Measurements from ENCODE around the gene ATP6AP1.

Gene ATP6AP1

DNA sequence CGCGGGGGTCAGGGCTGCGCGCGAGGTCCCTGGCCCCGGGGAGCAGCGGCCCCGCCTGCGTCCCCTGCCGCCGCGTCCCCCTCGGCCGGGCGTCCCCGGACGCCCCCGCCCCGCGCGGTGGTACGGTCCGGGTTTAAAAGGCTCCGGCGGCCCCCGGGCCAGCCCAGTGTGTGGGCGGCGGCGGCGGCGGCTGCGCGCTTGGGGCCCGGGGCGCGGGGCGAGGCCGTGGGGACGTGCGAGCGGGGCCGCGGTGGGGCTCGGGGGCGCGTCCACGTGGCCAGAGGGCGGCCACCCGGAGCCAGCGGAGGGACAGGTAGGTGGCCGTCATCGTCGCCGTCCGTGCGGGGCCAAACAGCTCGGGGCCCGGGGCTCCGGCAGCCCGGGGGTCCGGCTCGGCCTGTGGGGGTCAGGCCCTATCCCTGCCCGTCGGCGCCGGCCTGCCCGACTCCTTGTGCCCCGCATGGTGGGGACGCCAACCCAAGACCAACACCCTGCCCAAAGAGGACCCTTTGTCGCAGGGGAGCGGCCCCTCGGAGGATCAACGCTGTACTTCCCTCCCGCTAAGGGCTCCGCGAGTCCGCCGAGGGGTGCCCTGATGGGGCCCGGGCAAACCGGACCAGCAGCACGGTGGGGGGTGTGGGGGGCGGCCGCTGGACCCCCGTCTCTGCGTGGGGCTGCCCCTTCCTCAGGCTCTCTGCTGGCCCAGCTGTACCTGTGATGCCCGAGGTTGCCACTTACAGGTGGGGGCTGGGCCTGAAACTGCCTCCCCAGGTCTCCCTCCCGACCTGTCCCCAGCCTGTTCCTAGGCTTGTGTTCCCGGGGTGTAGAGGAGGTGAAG is 29.9 kb downstream of the ATP6AP1 start, which contains the start of gene PLXNA3:
Gene PLXNA3, plus strand, starts transcription at position 166 of the 838 bp plus-strand sequence. CDS start 1,903 bp downstream, outside the sequence.
- peaks cover 10% of the 10 kb centered on the region for H3K4me1 ChIP-seq
- no peaks in the 10 kb centered on the region for H3K27me3 ChIP-seq (ENCODE audit: low read depth)
- peaks cover 30% of the 10 kb centered on the region for H3K36me3 ChIP-seq (replicated peaks)
- DNase-seq (ENCODE audit: low spot score in 2 of 2): peak; percentile 30 to 82
- H3K9me3 ChIP-seq: no peaks in the 10 kb centered on the region
- in situ Hi-C loops (cut with MboI; ENCODE audit: low sequenced_read_pairs): no loop called here
- peak within 1 kb of the TSS; percentile 83 for H3K4me3 ChIP-seq

DNA sequence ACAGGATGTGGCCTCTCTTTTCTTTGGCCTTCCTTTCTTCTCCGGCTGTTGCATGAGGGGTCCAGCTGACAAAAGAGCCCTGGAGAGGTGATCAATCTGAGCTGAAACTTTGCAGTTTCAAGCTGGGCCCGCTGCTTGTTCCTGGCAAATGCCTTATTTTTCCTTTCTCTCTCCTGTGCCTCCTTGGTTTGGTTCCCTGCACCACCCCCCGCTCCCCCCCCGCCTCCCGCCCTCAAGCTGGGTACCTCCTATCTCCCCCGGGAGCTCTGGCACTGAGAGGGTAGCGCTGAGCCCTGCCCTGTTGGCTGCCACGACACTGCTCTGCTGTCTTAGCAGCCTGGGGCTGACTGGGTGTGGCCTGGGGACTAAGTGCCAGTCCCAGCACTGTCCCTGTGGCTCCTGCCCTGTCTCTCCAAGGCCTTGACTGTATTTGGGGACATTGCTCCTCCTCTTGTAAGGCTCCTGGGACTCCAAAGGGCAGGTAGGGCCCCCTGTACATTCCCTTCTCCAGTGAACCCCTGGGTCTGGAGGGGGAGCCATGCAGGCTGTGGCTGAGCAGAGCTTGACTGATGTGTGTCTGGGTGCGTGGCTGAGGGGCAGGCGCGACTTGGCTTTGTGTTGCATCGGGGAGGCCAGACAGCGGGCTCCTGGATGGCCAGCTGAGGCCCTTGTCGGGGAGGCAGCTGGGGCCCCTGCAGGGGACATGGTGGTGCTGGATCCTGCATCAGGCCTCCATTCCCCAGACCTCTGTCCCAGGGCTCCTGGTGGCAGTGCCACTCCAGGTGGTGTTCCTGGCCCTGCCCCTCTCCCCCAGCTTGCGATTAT is 30.7 kb downstream of the ATP6AP1 start:
- in situ Hi-C loops (cut with MboI; ENCODE audit: low sequenced_read_pairs): no loop called here
- H3K36me3 ChIP-seq (replicated peaks): peaks cover 35% of the 10 kb centered on the region
- H3K27me3 ChIP-seq (ENCODE audit: low read depth): no peaks in the 10 kb centered on the region
- H3K4me3 ChIP-seq: peak overlapping the region; percentile 83
- peak; percentile 35 to 72 for DNase-seq (ENCODE audit: low spot score in 2 of 2)
- H3K9me3 ChIP-seq: no peaks in the 10 kb centered on the region
- peaks cover 10% of the 10 kb centered on the region for H3K4me1 ChIP-seq

DNA sequence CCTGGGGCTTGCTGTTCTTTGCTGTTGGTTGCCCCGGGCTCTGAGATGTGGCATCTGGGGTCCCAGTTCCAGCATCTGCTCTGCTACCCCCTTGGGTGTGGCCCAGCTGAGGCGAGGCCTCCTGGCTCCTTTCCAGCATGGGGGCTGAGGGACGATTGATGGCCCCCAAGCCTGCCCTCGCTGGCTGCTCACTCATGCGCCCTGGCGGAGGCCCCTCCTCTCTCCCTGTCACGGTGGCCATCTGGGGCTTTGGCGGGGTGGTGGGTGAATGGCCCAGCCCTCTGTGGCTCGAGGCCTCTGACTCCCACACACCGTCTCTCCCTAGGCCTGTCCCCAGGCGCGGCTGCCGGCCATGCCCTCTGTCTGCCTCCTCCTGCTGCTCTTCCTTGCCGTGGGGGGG is 31.4 kb downstream of the ATP6AP1 start:
- Histone ChIP-seq H3K9me3 (no peaks in the 10 kb centered on the region), H3K4me3 (peak overlapping the region; percentile 83), H3K4me1 (peaks cover 10% of the 10 kb centered on the region), H3K36me3 (replicated peaks) (peaks cover 42% of the 10 kb centered on the region), H3K27me3 (ENCODE audit: low read depth) (no peaks in the 10 kb centered on the region)
- in situ Hi-C loops (cut with MboI; ENCODE audit: low sequenced_read_pairs): no loop called here
- peak in 1 of 2 experiments; percentile 63 for DNase-seq (ENCODE audit: low spot score in 2 of 2)

DNA sequence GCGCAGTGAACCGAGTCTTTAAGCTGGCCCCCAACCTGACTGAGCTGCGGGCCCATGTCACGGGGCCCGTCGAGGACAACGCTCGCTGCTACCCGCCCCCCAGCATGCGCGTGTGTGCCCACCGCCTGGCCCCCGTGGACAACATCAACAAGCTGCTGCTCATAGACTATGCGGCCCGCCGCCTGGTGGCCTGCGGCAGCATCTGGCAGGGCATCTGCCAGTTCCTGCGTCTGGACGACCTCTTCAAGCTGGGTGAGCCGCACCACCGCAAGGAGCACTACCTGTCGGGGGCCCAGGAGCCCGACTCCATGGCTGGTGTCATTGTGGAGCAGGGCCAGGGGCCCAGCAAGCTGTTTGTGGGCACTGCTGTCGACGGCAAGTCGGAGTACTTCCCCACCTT is 31.8 kb downstream of the ATP6AP1 start:
- Histone ChIP-seq H3K9me3 (no peaks in the 10 kb centered on the region), H3K27me3 (ENCODE audit: low read depth) (no peaks in the 10 kb centered on the region), H3K4me3 (no peak overlapping the region), H3K4me1 (peaks cover 10% of the 10 kb centered on the region), H3K36me3 (replicated peaks) (peaks cover 47% of the 10 kb centered on the region)
- no peak for DNase-seq (ENCODE audit: low spot score in 2 of 2)
- in situ Hi-C loops (cut with MboI; ENCODE audit: low sequenced_read_pairs): no loop called here

DNA sequence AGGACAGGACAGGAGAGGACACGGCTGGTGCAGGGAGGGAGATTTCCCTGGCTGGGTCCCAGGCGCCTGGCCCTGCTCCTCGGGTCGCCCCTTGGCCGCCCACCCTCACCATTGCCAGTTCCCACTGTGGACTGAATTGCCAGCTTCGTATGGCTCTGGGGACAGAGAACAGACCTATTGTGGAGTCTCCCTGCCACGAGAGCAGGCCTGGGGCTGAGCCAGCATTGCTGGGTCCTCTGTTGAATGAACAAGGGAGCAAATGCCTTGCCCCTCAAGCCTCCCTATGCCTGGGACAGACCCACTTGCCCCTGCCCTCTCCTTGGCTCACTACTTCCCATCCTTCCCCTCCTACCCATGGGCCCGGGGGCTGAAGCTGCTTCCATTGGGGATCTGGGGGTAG is 33.9 kb downstream of the ATP6AP1 start:
- Histone ChIP-seq H3K4me1 (peaks cover 8% of the 10 kb centered on the region), H3K9me3 (no peaks in the 10 kb centered on the region), H3K27me3 (ENCODE audit: low read depth) (no peaks in the 10 kb centered on the region), H3K36me3 (replicated peaks) (peaks cover 65% of the 10 kb centered on the region), H3K4me3 (no peak overlapping the region)
- DNase-seq (ENCODE audit: low spot score in 2 of 2): no peak
- in situ Hi-C loops (cut with MboI; ENCODE audit: low sequenced_read_pairs): no loop called here

DNA sequence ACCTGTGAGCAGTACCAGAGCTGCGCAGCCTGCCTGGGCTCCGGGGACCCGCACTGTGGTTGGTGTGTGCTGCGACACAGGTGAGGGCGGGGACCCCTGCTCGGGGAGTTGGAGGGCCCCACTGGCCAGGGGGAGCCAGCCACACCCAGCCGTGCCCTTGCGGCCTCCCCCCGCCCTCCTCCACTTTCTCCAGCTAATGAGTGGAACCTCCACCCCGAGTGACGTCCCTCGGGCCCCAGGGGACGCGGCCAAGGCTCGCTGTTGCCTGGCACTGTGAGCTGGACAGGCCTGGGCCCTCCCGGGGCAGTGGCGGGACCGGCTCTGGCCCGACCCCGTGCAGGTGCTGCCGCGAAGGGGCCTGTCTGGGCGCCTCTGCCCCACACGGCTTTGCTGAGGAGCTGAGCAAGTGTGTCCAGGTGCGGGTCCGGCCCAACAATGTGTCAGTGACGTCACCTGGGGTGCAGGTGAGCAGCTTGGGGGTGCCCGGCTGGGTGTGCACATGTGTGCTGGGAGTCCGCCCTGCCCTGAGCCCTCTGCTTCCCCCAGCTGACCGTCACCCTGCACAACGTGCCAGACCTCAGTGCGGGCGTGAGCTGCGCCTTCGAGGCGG is 35.2 kb downstream of the ATP6AP1 start:
- DNase-seq (ENCODE audit: low spot score in 2 of 2): no peak
- H3K9me3 ChIP-seq: no peaks in the 10 kb centered on the region
- H3K4me1 ChIP-seq: peaks cover 6% of the 10 kb centered on the region
- peaks cover 79% of the 10 kb centered on the region for H3K36me3 ChIP-seq (replicated peaks)
- in situ Hi-C loops (cut with MboI; ENCODE audit: low sequenced_read_pairs): no loop called here
- H3K27me3 ChIP-seq (ENCODE audit: low read depth): no peaks in the 10 kb centered on the region
- no peak overlapping the region for H3K4me3 ChIP-seq

DNA sequence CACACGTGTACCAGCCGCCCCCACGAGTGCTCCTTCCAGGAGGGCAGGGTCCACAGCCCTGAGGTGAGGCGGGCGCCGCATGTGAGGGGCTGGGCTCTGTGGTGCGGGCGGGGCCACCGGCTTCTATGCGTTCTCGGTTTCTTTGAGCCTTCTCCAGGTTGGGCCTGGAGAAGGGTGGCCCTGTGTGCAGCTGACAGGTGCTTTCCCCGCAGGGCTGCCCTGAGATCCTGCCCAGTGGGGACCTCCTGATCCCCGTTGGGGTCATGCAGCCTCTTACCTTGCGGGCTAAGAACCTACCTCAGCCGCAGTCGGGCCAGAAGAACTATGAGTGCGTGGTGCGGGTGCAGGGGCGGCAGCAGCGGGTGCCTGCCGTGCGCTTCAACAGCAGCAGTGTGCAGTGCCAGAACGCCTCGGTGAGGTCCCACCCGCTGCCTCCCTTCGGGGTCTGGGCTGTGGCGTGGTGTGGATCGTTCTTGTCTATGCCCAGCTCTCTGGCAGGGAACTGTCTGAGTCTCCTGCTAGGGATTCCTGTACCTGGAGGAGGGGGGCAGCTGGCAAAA is 36.4 kb downstream of the ATP6AP1 start:
- no peak for DNase-seq (ENCODE audit: low spot score in 2 of 2)
- Histone ChIP-seq H3K9me3 (no peaks in the 10 kb centered on the region), H3K4me3 (no peak overlapping the region), H3K4me1 (peaks cover under 1% of the 10 kb centered on the region; the same call in 1 of the 2 replicates), H3K27me3 (ENCODE audit: low read depth) (no peaks in the 10 kb centered on the region), H3K36me3 (replicated peaks) (peaks cover 90% of the 10 kb centered on the region)
- in situ Hi-C loops (cut with MboI; ENCODE audit: low sequenced_read_pairs): no loop called here

DNA sequence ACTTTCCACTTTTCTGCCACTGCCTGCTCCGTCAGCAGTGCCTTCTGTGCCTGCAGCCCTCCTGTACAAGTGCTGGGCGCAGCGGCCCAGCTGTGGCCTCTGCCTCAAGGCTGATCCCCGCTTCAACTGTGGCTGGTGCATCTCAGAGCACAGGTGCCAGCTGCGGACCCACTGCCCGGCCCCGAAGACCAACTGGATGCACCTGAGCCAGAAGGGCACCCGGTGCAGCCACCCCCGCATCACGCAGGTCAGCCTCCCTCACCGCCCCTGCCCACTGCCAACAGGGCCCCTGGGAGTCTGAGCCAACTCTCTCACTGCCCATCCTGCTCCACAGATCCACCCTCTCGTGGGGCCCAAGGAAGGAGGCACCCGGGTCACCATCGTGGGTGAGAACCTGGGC is 37.1 kb downstream of the ATP6AP1 start:
- Histone ChIP-seq H3K9me3 (no peaks in the 10 kb centered on the region), H3K4me1 (no peaks in the 10 kb centered on the region), H3K36me3 (replicated peaks) (peaks cover 93% of the 10 kb centered on the region), H3K4me3 (no peak overlapping the region), H3K27me3 (ENCODE audit: low read depth) (no peaks in the 10 kb centered on the region)
- no peak for DNase-seq (ENCODE audit: low spot score in 2 of 2)
- in situ Hi-C loops (cut with MboI; ENCODE audit: low sequenced_read_pairs): no loop called here

DNA sequence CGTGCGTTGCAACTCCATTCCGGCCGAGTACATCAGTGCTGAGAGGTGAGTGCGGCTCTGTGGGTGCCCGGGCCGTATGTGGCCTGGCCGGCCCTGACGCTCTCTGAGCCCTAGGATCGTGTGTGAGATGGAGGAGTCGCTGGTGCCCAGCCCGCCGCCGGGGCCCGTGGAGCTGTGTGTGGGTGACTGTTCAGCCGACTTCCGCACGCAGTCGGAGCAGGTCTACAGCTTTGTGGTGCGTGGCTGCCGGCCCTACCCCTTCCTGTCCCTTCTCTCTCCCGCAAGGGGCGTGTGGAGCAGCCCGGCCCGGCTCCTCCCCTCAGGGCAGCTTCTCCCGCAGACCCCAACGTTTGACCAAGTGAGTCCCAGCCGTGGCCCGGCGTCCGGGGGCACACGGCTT is 37.6 kb downstream of the ATP6AP1 start:
- Histone ChIP-seq H3K4me3 (no peak overlapping the region), H3K9me3 (no peaks in the 10 kb centered on the region), H3K27me3 (ENCODE audit: low read depth) (no peaks in the 10 kb centered on the region), H3K36me3 (replicated peaks) (peaks cover 93% of the 10 kb centered on the region), H3K4me1 (no peaks in the 10 kb centered on the region)
- DNase-seq (ENCODE audit: low spot score in 2 of 2): no peak
- in situ Hi-C loops (cut with MboI; ENCODE audit: low sequenced_read_pairs): no loop called here

DNA sequence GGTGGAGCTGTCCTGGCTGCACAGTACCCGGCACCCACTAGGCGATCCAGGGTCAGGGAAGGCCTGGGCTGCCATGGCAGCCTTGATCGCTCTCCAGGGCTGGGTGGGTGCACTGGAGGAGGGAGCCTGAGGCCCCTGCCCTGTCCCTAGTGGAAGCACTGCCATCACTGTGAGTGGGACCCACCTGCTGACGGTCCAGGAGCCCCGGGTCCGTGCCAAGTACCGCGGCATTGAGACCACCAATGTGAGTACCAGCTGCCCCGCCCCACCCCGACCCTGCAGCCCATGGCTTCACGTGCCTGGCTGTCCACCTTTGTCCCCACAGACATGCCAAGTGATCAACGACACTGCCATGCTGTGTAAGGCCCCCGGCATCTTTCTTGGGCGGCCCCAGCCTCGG is 38.4 kb downstream of the ATP6AP1 start:
- peaks cover 93% of the 10 kb centered on the region for H3K36me3 ChIP-seq (replicated peaks)
- in situ Hi-C loops (cut with MboI; ENCODE audit: low sequenced_read_pairs): no loop called here
- no peaks in the 10 kb centered on the region for H3K4me1 ChIP-seq

DNA sequence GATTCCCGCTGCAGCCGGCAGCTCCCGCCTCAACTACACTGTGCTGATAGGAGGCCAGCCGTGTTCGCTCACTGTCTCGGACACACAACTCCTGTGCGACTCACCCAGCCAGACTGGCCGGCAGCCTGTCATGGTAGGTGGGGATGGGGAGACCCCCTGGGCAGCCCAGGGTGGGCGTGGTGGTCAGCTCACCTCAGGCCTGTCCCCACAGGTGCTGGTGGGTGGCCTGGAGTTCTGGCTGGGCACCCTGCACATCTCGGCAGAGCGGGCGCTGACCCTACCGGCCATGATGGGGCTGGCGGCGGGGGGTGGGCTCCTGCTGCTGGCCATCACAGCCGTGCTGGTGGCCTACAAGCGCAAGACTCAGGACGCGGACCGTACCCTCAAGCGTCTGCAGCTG is 39.1 kb downstream of the ATP6AP1 start:
- peaks cover 90% of the 10 kb centered on the region for H3K36me3 ChIP-seq (replicated peaks)
- no peak for DNase-seq (ENCODE audit: low spot score in 2 of 2)
- H3K27me3 ChIP-seq (ENCODE audit: low read depth): no peaks in the 10 kb centered on the region
- no peaks in the 10 kb centered on the region for H3K4me1 ChIP-seq
- in situ Hi-C loops (cut with MboI; ENCODE audit: low sequenced_read_pairs): no loop called here
- no peaks in the 10 kb centered on the region for H3K9me3 ChIP-seq
- no peak overlapping the region for H3K4me3 ChIP-seq

More for the DNA sequence above, 38.4 kb downstream of the ATP6AP1 start:
- H3K9me3 ChIP-seq: no peaks in the 10 kb centered on the region
- DNase-seq (ENCODE audit: low spot score in 2 of 2): no peak
- no peaks in the 10 kb centered on the region for H3K27me3 ChIP-seq (ENCODE audit: low read depth)
- H3K4me3 ChIP-seq: no peak overlapping the region

DNA sequence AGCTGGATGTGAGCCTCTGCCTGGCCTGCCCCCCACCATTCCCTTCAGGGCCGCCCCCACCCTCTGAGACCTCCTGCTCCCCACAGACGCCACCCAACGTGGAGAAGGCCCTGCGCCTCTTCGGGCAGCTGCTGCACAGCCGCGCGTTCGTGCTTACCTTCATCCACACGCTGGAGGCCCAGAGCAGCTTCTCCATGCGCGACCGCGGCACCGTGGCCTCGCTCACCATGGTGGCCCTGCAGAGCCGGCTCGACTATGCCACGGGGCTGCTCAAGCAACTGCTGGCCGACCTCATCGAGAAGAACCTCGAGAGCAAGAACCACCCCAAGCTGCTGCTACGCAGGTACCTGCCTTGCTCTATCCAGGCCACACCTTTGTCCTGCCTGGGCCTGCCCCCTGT is 39.7 kb downstream of the ATP6AP1 start:
- peaks cover 89% of the 10 kb centered on the region for H3K36me3 ChIP-seq (replicated peaks)
- H3K4me3 ChIP-seq: no peak overlapping the region

DNA sequence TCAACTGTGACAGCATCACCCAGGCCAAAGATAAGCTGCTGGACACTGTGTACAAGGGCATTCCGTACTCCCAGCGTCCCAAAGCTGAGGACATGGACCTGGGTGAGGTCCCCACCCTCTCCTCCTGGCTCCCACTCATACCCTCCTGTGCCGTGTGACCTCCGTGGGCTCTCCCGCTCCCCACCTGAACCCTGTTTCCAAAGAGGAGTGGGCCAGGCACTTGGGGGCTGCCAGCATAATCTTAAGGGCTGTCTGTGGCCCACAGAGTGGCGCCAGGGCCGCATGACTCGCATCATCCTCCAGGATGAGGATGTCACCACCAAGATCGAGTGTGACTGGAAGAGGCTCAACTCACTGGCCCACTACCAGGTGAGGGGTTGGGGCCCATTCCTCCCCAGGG is 40.6 kb downstream of the ATP6AP1 start:
- peaks cover 84% of the 10 kb centered on the region for H3K36me3 ChIP-seq (replicated peaks)
- in situ Hi-C loops (cut with MboI; ENCODE audit: low sequenced_read_pairs): no loop called here

More for the DNA sequence above, 39.7 kb downstream of the ATP6AP1 start:
- in situ Hi-C loops (cut with MboI; ENCODE audit: low sequenced_read_pairs): no loop called here
- Histone ChIP-seq H3K27me3 (ENCODE audit: low read depth) (no peaks in the 10 kb centered on the region), H3K4me1 (no peaks in the 10 kb centered on the region), H3K9me3 (no peaks in the 10 kb centered on the region)
- DNase-seq (ENCODE audit: low spot score in 2 of 2): no peak

More for the DNA sequence above, 40.6 kb downstream of the ATP6AP1 start:
- DNase-seq (ENCODE audit: low spot score in 2 of 2): no peak
- Histone ChIP-seq H3K4me3 (no peak overlapping the region), H3K27me3 (ENCODE audit: low read depth) (no peaks in the 10 kb centered on the region), H3K4me1 (no peaks in the 10 kb centered on the region), H3K9me3 (no peaks in the 10 kb centered on the region)

Measured in HAP-1 (cell line).